HG03175 (cell line): ENCODE data around the gene SEPTIN1.
A peak's percentile ranks its signal among the peaks of the same experiment; 100 is the strongest.
"Not testable (repeated sequence)": the region's sequence is repeated elsewhere in the genome, so short reads cannot be mapped to it uniquely, and the experiment has no call there.

ENCODE experiments used
- ATAC-seq: cut with Tn5 transposase; IDR thresholded peaks from one replicate; pipeline ENCODE4 v1.9.1; 2021; ENCODE audit warnings: mild to moderate bottlenecking, moderate library complexity; ENCODE audit not compliant: unreplicated experiment

Gene SEPTIN1

DNA sequence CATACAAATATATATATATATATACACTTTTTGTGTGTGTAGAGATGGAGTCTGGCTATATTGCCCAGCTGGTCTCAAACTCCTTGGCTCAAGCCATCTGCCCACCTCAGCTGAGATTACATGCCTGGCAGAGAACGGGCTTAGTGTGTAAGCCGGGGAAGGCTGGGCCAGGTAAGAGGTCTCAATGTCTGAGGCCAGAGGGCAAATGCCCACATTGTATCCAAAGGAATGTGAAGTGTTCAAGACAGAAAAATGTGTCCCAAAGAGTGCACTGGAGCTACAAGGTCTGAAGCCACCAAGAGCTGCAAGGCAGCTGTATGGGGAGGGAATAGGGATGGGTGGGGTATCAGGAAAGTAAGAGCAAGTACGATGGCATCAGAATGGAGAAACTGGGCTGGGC, 36.1 kb downstream of the SEPTIN1 start:
- no peak for ATAC-seq

GRCh38 chr16:30343491-30343820, 38.9 kb downstream of the SEPTIN1 start:
- not testable (repeated sequence) for ATAC-seq

GRCh38 chr16:30342751-30343490, 39.4 kb downstream of the SEPTIN1 start:
- ATAC-seq: no peak

- ATAC-seq: not testable (repeated sequence)
These were observed 40.4 kb downstream of the SEPTIN1 start for GRCh38 chr16:30341971-30342370.

GRCh38 chr16:30340621-30341020, 41.7 kb downstream of the SEPTIN1 start:
- ATAC-seq: no peak

DNA sequence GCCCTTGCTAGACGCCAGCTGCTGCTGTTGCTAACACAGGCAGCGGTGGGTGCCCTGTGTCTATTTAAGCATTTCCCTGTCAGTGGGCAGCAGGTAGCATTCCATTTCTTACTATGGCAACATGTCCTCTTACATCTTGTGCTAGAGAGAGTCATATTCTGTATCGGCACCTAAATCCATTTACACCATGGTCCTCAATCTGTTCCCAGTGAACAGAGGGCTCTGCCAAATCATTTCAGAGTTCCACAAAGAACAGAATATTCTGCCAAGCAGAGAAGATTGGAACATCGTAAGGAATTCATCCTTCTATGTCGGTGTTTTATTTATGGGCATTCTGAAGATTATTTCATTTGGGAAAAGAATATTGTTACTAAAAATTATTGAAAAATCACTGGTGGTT, 43.6 kb downstream of the SEPTIN1 start:
- not testable (repeated sequence) for ATAC-seq

- not testable (repeated sequence) for ATAC-seq
These were observed 44.4 kb downstream of the SEPTIN1 start for GRCh38 chr16:30337964-30338357.

DNA sequence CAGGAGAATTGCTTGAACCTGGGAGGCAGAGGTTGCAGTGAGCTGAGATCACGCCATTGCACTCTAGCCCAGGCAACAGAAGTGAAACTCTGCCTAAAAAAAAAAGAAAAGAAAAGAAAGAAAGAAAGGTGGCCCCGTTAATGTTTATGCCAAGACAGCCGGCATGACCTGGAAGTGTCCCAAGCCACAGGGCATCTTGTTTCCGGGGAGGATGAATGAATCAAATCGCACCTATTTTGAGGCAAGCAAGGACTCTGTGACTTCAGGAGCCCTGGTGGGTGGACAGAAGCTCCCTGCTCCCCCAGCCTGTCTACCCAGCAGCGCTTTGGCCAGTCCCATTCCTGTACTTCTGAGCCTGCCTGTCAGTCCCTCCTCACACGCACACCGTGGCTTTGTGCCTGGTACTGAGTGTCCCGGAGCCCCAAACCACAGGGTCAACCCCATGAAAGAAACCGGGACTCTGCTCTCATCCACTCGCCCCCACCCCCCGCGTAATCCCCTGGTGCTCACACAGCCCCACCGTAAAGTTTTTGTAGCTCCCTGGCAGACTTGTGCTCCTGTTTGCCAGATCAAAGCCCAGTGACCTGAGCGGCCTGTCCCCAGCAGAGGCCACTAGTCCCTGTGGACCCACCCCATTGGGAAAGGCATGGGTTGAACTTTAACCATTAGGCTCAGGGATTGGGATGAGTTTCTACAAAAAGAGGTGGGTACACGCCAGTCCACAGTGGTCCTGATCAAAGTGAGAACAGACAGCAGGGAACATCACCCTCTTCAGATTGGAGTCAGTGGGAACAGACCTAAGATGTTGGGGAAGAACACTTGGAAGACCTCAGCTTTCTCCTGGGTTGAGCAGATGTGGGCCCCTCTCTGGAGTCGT, 46.5 kb downstream of the SEPTIN1 start:
- ATAC-seq: no peak

DNA sequence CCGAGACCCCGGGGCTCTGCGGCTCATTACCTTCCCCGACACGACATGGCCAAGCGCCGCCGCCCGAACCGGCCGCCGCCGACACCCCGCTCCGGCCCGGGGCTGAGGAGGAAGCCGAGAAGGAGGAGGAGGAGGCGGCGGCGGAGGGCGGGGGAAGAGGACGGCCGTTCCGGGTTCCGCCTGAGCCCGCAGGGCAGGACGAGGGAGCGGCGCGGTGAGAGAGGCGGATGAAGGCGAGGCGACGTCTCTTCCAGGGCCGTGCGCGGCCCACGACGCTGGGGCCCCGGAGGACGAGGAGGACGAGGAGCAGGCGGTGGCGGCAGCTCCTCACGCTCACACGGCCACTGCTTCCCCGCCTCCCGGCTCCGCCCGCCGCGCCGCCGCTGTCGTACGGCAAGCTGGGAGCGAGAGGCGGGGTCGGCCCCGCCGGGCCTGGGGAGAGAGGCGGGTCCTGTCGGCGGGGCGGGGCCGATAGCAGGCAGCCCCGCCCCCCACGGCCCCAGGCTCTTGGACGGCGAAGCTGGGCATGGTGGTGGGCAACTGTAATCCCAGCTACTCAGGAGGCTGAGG, 47.2 kb downstream of the SEPTIN1 start:
- peak; percentile 67 for ATAC-seq

DNA sequence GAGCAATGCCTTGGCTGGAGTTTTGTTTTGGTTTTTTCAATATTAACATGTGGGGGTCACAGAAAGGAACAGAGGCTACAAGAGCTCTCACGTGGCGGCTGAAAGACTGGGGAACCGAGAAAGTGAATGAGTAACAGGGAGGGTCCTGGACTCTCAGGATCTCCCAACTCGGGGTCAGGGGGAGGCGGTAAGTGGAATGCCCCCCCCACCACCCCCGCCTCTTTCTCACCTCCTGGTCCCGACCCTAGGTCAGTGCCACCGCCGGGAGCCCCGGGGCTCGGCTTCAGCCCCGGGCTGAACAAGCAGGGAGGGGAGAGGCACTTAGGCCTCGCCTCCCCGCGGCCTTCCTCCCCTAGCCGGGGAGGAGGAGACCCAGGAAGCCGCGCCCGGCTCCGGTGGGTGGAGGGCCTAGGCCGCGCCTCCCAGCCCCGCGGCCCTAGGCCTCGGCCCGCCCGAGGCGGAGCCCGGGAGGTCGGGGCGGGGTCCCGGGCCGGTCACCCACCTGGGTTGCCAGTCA, 47.8 kb downstream of the SEPTIN1 start:
- ATAC-seq: peak; percentile 85
